GM18951 (cell line): ENCODE data around the gene CRYBA4.

Source experiments
- POLR2A ChIP-seq: IDR thresholded peaks from 4 replicates; pipeline ENCODE4 v1.6.1; 2011; ENCODE audit warnings: mild to moderate bottlenecking; ENCODE audit not compliant: insufficient read length, insufficient read depth; ENCODE audit errors: extremely low read depth
- in situ Hi-C: fragments of 300-500 bp; cut with MboI; formaldehyde crosslinking; loops from one replicate; pipeline ENCODE4 v1.12.0; 2022; ENCODE audit warnings: low sequenced_read_pairs, mixed read lengths, inconsistent platforms; ENCODE audit not compliant: unreplicated experiment

CRYBA4 gene

DNA sequence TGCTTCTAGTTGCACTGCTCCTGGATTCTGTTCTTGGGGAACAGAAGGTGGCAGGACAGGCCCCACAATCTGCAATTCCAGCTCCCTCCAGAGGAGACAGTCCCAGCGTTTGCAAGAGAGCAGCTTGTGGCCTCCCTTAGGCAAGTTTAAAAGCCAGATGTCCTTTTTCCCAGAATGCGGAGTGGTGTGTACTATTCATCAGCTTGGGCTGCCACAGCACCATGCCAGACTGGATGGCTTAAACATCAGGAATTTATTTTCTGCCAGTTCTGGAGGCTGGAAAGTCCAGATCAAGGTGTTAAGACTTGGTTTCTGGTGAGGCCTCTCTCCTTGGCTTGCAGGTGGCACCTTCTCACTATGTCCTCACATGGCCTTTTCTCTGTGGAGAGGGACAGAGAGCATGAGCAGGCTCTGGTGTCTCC, 47.3 kb downstream of the CRYBA4 start:
- in situ Hi-C loops = no loop called here
- no peak for TF ChIP-seq POLR2A

GRCh38 chr22:26670459-26670858, 48.7 kb downstream of the CRYBA4 start:
- no peak for TF ChIP-seq POLR2A
- in situ Hi-C loops = no loop called here

GRCh38 chr22:26671317-26672059, 49.7 kb downstream of the CRYBA4 start:
- in situ Hi-C loops = no loop called here

GRCh38 chr22:26672060-26672471, 50.3 kb downstream of the CRYBA4 start:
- in situ Hi-C loops = no loop called here

More at GRCh38 chr22:26671317-26672059, 49.7 kb downstream of the CRYBA4 start:
- peak; percentile 67 for TF ChIP-seq POLR2A

GRCh38 chr22:26672590-26673468, 51.1 kb downstream of the CRYBA4 start:
- in situ Hi-C loops = no loop called here
- TF ChIP-seq POLR2A = peak; percentile 79

More at GRCh38 chr22:26672060-26672471, 50.3 kb downstream of the CRYBA4 start:
- TF ChIP-seq POLR2A = no peak

- in situ Hi-C loops = no loop called here
- no peak for TF ChIP-seq POLR2A
These were observed 51.7 kb downstream of the CRYBA4 start for GRCh38 chr22:26673486-26673885.

GRCh38 chr22:26674211-26675190, 52.7 kb downstream of the CRYBA4 start:
- TF ChIP-seq POLR2A = peak; percentile 41
- in situ Hi-C loops = no loop called here

- no peak for TF ChIP-seq POLR2A
- in situ Hi-C loops = no loop called here
These were observed 54.0 kb downstream of the CRYBA4 start for GRCh38 chr22:26675687-26676268.

GRCh38 chr22:26677217-26677616, 55.5 kb downstream of the CRYBA4 start:
- in situ Hi-C loops = no loop called here
- no peak for TF ChIP-seq POLR2A

DNA sequence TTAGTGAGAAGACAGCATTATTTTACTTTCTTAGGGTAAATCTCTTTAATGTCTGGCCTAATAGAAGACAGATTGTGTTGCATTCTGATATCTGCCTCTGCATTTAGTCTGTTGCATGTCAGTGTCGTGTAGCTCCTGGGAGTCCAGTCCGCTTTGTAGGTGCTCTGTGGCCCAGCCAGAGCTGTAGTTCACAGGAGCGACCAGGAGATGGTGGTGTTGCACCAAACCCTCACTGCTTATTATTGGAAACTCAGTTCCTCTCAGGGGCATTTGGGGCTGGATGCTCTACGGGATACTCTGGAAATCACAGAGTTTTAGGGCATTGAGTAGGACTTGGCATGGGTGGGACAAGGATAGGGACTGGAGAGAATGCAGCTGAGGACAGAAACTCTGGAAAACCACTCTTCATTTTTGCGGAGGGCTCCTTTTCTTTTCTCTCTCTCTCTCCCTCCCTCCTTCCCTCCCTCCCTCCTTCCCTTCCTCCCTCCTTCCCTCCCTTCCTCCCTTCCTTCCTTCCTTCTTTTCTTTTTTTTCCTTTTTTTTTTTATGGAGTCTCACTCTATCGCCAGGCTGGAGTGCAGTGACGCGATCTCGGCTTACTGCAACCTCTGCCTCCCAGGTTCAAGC, 57.4 kb downstream of the CRYBA4 start:
- in situ Hi-C loops = no loop called here
- TF ChIP-seq POLR2A = no peak
